Activated naive CD8-positive, alpha-beta T cell treated with anti-CD3 and anti-CD28 coated beads, Interleukin-2, amount 50 U/mL, for 24 hours (primary cell): ENCODE data around the gene FAM131B.
"Not testable (repeated sequence)": the region's sequence is repeated elsewhere in the genome, so short reads cannot be mapped to it uniquely, and the experiment has no call there.

ENCODE experiments used
- ATAC-seq: fragments of 150-1000 bp; cut with Tn5 transposase; one replicate; pipeline ENCODE4 v1.10.0; 2021
- DNase-seq: peaks from one replicate; pipeline ENCODE4 v3.0.0; 2021
- H3K27ac Mint-ChIP-seq: one replicate; pipeline ENCODE4 v1.8.0; 2021; ENCODE audit warnings: mild to moderate bottlenecking, mixed read lengths
- H3K27me3 Mint-ChIP-seq: one replicate; pipeline ENCODE4 v1.8.0; 2021; ENCODE audit warnings: mixed read lengths
- H3K36me3 Mint-ChIP-seq: one replicate; pipeline ENCODE4 v1.8.0; 2021; ENCODE audit warnings: low read depth, mixed read lengths
- H3K4me1 Mint-ChIP-seq: one replicate; pipeline ENCODE4 v1.8.0; 2021; ENCODE audit warnings: mixed read lengths
- H3K4me3 Mint-ChIP-seq: one replicate; pipeline ENCODE4 v1.8.0; 2021; ENCODE audit warnings: mild to moderate bottlenecking, moderate library complexity, mixed read lengths
- H3K9me3 Mint-ChIP-seq: one replicate; pipeline ENCODE4 v1.8.0; 2021; ENCODE audit warnings: mixed read lengths

The FAM131B gene

GRCh38 chr7:143362131-143363015 lies at the start of gene FAM131B:
Gene FAM131B (minus strand): TSS chr7:143362713. CDS start chr7:143362603, 110 bp downstream.
- Mint-ChIP-seq H3K27me3 (peaks cover 40% of the 10 kb centered on the region), H3K36me3 (no peaks in the 10 kb centered on the region), H3K9me3 (no peaks in the 10 kb centered on the region), H3K4me1 (peaks cover 5% of the 10 kb centered on the region), H3K27ac (peak within 1 kb of the TSS; percentile 9), H3K4me3 (peak within 1 kb of the TSS; percentile 80)
- ATAC-seq: peak; percentile 63
- no peak for DNase-seq

GRCh38 chr7:143411976-143412708 lies 49.6 kb upstream of the FAM131B start:
- no peaks in the 10 kb centered on the region for H3K27me3 Mint-ChIP-seq
- DNase-seq (no peak), ATAC-seq (no peak)
- H3K4me3 Mint-ChIP-seq: no peak overlapping the region
- no peaks in the 10 kb centered on the region for H3K36me3 Mint-ChIP-seq
- peaks cover 40% of the 10 kb centered on the region for H3K4me1 Mint-ChIP-seq
- no peaks in the 10 kb centered on the region for H3K9me3 Mint-ChIP-seq
- no peak overlapping the region for H3K27ac Mint-ChIP-seq

DNA sequence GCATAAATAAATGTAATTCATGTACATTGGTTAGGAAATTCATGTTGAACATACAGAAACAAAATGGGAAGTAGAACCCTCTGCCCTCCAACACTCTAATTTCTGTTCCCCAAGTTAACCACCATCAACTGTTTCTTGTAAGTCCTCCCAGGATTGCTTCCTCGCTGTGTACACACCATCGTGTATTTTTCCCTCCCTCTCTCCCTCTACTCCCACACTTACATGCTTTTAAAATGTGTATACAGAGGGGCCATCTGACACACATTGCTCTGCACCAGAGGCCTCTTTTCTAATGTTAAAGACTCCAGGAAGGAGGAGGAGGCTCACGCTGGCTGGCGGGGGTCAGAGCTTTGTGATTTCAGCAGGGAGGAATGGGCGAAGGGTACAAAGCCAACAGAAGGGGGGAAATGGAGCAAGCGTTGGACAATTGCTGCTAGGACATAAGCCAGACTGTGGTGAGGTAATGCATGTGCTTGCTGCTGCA lies 48.0 kb upstream of the FAM131B start:
- peaks cover 47% of the 10 kb centered on the region for H3K4me1 Mint-ChIP-seq
- DNase-seq: no peak
- H3K27me3 Mint-ChIP-seq: no peaks in the 10 kb centered on the region
- H3K9me3 Mint-ChIP-seq: no peaks in the 10 kb centered on the region
- H3K4me3 Mint-ChIP-seq: no peak overlapping the region
- ATAC-seq: no peak
- H3K36me3 Mint-ChIP-seq: no peaks in the 10 kb centered on the region
- no peak overlapping the region for H3K27ac Mint-ChIP-seq

DNA sequence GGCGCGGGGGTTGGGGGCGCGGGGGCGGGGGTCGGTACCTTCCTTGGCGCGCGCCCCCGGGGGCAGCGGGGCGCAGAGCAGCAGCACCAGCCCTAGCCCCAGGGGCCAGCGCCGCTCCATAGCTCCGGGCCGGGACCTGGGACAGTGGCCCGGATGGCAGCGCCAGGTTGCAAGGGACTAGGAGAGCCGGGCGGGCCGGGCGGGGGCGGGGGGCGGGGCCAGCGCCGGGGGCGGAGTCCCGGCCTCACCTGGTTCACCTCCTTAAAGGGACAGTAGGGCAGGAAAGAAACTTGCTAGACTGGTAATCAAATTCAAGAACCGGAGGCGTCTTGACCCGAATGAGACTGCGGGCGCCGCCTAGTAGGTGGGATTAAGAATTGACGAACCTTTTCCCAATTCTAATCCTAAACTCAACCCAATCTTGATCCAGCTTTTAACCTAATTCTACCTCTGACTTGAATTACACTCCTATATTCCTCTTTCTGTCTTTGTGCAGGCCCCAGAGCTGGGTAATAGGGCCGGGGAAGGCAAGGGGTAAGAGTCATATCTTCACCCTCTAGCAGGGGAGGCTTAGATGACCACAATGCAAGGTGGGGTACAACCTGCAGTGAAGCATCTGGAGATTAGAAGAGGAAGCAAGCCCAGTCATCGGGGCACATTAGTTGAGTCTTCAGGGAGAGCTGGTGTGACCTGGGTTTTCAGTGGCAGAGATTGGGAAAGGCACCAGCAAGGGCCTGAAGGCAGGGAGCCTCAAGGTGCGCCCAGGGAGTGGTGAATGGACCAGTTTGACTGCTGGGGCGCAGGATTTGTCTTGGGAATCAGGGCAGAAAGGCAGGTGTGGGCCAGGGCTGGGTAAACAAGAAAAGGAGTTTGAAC lies 46.4 kb upstream of the FAM131B start, which contains the start of gene EPHA1:
Gene EPHA1, minus strand, starts transcription at position 171 of the 876 bp plus-strand sequence. Its CDS starts 51 bp downstream, at position 120.
- Mint-ChIP-seq H3K4me1 (peaks cover 53% of the 10 kb centered on the region), H3K36me3 (no peaks in the 10 kb centered on the region), H3K4me3 (peak within 1 kb of the TSS; percentile 80), H3K27me3 (no peaks in the 10 kb centered on the region), H3K27ac (peak within 1 kb of the TSS; percentile 73), H3K9me3 (no peaks in the 10 kb centered on the region)
- DNase-seq (peak; percentile 35), ATAC-seq (peak; percentile 37)

DNA sequence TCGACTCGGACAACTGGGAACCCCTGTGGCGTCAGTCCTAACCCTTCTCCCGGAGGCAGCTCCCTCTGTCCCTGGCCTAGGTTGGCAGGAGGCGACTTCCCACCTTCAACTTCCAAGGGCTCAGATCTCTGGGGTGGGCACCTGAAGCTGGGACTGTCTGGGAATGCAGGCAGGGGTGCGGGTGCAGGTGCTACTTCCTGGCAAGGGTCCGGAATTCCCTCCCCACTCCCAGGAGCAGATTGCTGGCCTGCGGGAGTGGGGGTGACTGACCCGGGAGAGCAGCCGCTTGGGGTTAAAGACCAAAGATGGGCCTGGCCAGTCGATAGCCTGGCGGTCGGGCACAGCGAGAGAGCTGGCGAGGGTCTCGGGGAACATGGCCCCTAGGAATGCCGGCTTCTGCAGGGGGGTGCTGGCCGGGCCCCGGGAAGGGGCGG lies 45.8 kb upstream of the FAM131B start:
- DNase-seq (no peak), ATAC-seq (no peak)
- Mint-ChIP-seq H3K4me1 (peaks cover 58% of the 10 kb centered on the region), H3K36me3 (no peaks in the 10 kb centered on the region), H3K27me3 (no peaks in the 10 kb centered on the region), H3K9me3 (no peaks in the 10 kb centered on the region), H3K27ac (peak overlapping the region; percentile 73), H3K4me3 (peak overlapping the region; percentile 80)

DNA sequence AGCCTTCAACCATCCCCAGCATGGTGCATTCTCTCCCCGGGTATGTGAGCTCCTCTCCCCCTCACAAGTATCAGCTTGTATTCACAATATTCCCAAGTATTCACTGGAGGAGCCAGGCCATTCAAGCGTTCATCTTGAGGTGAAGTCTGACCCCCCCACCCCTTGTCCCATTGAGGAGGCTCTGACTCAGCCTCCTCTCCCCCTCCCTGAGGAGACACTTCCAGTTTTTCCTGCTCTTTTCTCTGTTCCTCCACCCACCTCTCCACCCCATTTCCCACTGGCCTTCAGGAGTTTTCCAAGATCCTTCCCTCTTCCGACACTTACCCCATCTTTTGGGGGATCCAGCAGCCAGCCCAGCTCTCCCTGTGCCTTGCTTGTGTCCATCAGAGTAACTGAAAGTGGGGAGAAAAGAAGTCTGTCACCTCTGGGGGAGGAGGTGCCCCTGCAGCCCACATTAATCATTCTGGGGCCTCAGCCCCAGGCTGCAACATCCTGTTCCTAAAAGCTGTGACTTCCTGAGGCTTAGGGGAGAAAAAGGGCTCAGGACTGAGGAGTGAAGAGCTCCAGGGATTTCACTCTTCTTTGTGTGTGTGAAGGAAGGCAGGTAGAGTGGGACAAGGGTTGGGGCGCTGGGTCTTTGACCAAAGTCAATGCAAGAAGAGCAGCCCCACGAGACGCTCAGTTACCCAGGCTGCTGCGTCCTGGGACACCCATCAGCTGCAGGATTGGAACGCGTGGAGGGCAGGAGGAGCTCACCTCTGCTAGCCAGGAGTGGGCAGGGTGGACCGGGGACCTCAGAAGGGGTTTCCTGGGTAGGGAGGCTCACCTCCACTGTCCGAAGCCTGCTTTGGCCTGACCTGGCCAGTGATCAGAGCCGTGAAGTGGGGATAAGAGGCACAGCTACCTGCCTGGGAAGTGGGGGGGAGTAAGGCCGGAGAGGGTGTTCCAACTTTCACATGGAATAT lies 45.1 kb upstream of the FAM131B start:
- no peaks in the 10 kb centered on the region for H3K9me3 Mint-ChIP-seq
- ATAC-seq (peak; percentile 79), DNase-seq (no peak)
- H3K27me3 Mint-ChIP-seq: no peaks in the 10 kb centered on the region
- H3K36me3 Mint-ChIP-seq: no peaks in the 10 kb centered on the region
- H3K4me3 Mint-ChIP-seq: peak overlapping the region; percentile 80
- H3K27ac Mint-ChIP-seq: peak overlapping the region; percentile 73
- H3K4me1 Mint-ChIP-seq: peaks cover 58% of the 10 kb centered on the region

GRCh38 chr7:143406002-143406357 lies 43.5 kb upstream of the FAM131B start:
- peaks cover 50% of the 10 kb centered on the region for H3K4me1 Mint-ChIP-seq
- H3K27me3 Mint-ChIP-seq: no peaks in the 10 kb centered on the region
- no peak overlapping the region for H3K4me3 Mint-ChIP-seq
- H3K27ac Mint-ChIP-seq: no peak overlapping the region
- no peak for DNase-seq
- H3K36me3 Mint-ChIP-seq: no peaks in the 10 kb centered on the region
- H3K9me3 Mint-ChIP-seq: no peaks in the 10 kb centered on the region
- no peak for ATAC-seq

GRCh38 chr7:143405173-143406001 lies 42.9 kb upstream of the FAM131B start:
- H3K27ac Mint-ChIP-seq: no peak overlapping the region
- ATAC-seq (no peak), DNase-seq (no peak)
- no peaks in the 10 kb centered on the region for H3K27me3 Mint-ChIP-seq
- no peak overlapping the region for H3K4me3 Mint-ChIP-seq
- peaks cover 47% of the 10 kb centered on the region for H3K4me1 Mint-ChIP-seq
- no peaks in the 10 kb centered on the region for H3K36me3 Mint-ChIP-seq
- H3K9me3 Mint-ChIP-seq: no peaks in the 10 kb centered on the region

GRCh38 chr7:143402233-143402632 lies 39.7 kb upstream of the FAM131B start:
- peaks cover 20% of the 10 kb centered on the region for H3K4me1 Mint-ChIP-seq
- H3K27ac Mint-ChIP-seq, H3K27me3 Mint-ChIP-seq, H3K36me3 Mint-ChIP-seq, H3K9me3 Mint-ChIP-seq, H3K4me3 Mint-ChIP-seq, ATAC-seq, DNase-seq: not testable (repeated sequence)

- no peak for ATAC-seq
- Mint-ChIP-seq H3K4me1 (peaks cover 11% of the 10 kb centered on the region), H3K27ac (no peak overlapping the region), H3K9me3 (no peaks in the 10 kb centered on the region), H3K27me3 (no peaks in the 10 kb centered on the region), H3K4me3 (no peak overlapping the region), H3K36me3 (no peaks in the 10 kb centered on the region)
- DNase-seq: no peak
Observed at GRCh38 chr7:143401265-143401664, 38.8 kb upstream of the FAM131B start.

DNA sequence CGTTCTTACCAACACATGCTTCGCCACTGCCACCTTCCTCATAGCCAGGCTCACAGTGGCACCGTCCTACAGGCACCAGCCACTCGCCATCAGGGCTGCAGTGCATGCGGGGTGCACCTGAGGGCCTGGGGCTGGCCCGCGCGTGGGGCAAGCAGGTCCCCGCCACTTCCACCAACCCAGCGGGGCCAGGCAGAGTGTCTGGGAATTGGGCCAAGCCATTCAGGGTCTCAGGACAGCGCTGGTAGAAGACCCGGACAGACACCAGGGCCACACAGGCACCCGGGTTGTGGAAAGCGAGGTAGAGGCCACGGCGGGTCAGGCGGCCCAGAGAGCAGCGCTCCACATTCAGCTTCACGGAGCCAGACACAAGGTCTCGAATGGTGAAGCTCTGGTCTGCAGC lies 37.1 kb upstream of the FAM131B start:
- no peaks in the 10 kb centered on the region for H3K27me3 Mint-ChIP-seq
- no peak for ATAC-seq
- H3K4me3 Mint-ChIP-seq: no peak overlapping the region
- peaks cover 13% of the 10 kb centered on the region for H3K4me1 Mint-ChIP-seq
- no peak overlapping the region for H3K27ac Mint-ChIP-seq
- DNase-seq: no peak
- no peaks in the 10 kb centered on the region for H3K36me3 Mint-ChIP-seq
- no peaks in the 10 kb centered on the region for H3K9me3 Mint-ChIP-seq

DNA sequence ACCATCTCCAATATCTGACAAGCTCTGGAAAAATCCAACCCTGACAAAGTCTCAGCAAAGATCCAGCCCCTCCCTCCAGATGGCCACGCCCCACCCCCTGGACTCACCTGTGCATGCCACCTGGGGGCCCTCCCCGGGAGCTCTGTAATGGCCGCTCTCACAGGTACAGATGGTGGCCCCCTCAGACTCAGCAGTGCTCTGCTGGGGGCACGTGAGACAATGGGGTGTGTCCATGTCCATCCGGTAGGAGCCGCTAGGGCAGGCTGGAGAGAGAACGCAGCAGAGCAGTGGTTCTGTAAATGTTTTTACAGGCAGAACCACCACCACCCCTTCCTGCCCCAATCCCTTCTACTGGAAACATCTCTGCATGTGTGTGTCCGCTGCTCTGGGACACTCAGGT lies 36.6 kb upstream of the FAM131B start:
- ATAC-seq (no peak), DNase-seq (no peak)
- Mint-ChIP-seq H3K27ac (no peak overlapping the region), H3K9me3 (no peaks in the 10 kb centered on the region), H3K4me3 (no peak overlapping the region), H3K4me1 (peaks cover 10% of the 10 kb centered on the region), H3K36me3 (no peaks in the 10 kb centered on the region), H3K27me3 (no peaks in the 10 kb centered on the region)

- DNase-seq (no peak), ATAC-seq (no peak)
- H3K27me3 Mint-ChIP-seq: no peaks in the 10 kb centered on the region
- H3K36me3 Mint-ChIP-seq: no peaks in the 10 kb centered on the region
- H3K4me3 Mint-ChIP-seq: no peak overlapping the region
- H3K4me1 Mint-ChIP-seq: peaks cover 8% of the 10 kb centered on the region
- no peak overlapping the region for H3K27ac Mint-ChIP-seq
- no peaks in the 10 kb centered on the region for H3K9me3 Mint-ChIP-seq
Observed at GRCh38 chr7:143398616-143399015, 36.1 kb upstream of the FAM131B start.
